ENCODE measurements around the gene NDUFA13.
A peak's percentile ranks its signal among the peaks of the same experiment; 100 is the strongest.

The NDUFA13 gene

DNA sequence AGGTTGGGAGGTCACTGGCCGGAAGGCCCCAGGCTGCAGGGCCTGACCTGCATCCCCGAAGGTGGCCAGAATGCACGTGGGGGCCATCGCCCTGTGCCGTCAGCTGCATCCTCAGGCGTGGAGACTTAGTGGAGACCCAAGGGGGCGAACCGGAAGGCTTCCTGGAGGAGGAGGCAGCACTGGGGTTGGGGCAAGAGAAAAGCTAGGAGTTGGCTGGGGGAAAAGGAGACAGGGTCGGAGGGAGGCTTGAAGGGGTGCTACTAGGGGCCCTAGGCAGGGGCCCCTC, 11.3 kb downstream of the NDUFA13 start:
- Histone ChIP-seq H4K20me1 (ENCODE audit: low read depth, low read length) (no peaks in the 10 kb centered on the region), H3K9me3 (ENCODE audit: insufficient read depth, low read length) (no peaks in the 10 kb centered on the region), H3K79me2 (ENCODE audit: insufficient read depth, low read length) (peaks cover 34% of the 10 kb centered on the region), H3K27ac (ENCODE audit: low read depth, low read length) (peak overlapping the region; percentile 93), H3K4me3 (ENCODE audit: insufficient read depth, low read length, poor library complexity, severe bottlenecking) (no peak overlapping the region), H3K4me2 (ENCODE audit: low read depth, low read length, poor library complexity, severe bottlenecking) (peak overlapping the region; percentile 72), H3K36me3 (ENCODE audit: low read length) (no peaks in the 10 kb centered on the region), H3K9me2 (replicated peaks; ENCODE audit: insufficient read depth, low read length) (no peaks in the 10 kb centered on the region), H3F3A (ENCODE audit: insufficient read depth) (peaks cover 47% of the 10 kb centered on the region), H3K9ac (ENCODE audit: low read length) (peak overlapping the region; percentile 15; the same call in 1 of the 2 replicates), H2AFZ (ENCODE audit: low read depth, low read length, severe bottlenecking) (no peak overlapping the region), H3K27me3 (ENCODE audit: low read length) (no peaks in the 10 kb centered on the region)
- no peak for TF ChIP-seq EZH2phosphoT487 (conservative IDR thresholded peaks at IDR 0.05; ENCODE audit: low read length)
- TF ChIP-seq, protein P1, sequence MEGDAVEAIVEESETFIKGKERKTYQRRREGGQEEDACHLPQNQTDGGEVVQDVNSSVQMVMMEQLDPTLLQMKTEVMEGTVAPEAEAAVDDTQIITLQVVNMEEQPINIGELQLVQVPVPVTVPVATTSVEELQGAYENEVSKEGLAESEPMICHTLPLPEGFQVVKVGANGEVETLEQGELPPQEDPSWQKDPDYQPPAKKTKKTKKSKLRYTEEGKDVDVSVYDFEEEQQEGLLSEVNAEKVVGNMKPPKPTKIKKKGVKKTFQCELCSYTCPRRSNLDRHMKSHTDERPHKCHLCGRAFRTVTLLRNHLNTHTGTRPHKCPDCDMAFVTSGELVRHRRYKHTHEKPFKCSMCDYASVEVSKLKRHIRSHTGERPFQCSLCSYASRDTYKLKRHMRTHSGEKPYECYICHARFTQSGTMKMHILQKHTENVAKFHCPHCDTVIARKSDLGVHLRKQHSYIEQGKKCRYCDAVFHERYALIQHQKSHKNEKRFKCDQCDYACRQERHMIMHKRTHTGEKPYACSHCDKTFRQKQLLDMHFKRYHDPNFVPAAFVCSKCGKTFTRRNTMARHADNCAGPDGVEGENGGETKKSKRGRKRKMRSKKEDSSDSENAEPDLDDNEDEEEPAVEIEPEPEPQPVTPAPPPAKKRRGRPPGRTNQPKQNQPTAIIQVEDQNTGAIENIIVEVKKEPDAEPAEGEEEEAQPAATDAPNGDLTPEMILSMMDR (IDR thresholded peaks at IDR 0.05; ENCODE audit: insufficient read depth, low read length, poor library complexity, severe bottlenecking) = no peak

DNA sequence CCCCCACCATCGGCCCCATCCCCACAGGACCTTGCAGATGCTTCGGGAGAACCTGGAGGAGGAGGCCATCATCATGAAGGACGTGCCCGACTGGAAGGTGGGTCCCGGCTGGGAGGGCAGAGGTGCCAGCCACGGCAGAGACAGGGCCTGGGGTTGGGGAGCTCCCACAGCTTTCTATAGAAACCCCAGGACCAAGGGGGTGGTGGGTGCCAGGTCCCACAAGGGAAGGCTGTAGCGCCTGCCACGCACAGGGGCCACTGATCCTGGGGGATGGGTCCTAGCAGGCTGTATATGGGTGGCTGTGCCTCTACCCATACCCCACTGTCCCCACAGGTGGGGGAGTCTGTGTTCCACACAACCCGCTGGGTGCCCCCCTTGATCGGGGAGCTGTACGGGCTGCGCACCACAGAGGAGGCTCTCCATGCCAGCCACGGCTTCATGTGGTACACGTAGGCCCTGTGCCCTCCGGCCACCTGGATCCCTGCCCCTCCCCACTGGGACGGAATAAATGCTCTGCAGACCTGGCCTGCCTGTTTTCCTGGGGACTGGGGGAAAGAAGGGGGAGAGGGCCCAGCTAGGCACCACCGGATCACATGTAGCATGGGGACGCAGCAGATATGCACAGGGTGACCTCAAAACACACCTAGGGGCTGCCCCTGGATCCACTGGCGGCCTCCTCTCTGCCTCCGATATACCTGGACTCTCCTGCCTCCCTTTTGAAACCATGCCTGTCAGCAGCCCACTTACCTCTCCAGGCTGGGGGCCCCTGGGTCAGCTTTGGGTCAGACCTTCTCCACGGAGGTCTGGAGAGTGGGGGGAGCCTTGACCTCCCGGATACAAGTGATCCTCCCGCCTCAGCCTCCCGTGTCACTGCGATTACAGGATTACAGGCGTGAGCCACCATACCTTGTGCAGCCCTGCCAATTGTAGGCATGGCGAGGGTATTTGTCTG, 11.9 kb downstream of the NDUFA13 start:
- peaks cover 28% of the 10 kb centered on the region for H3K79me2 ChIP-seq (ENCODE audit: insufficient read depth, low read length)
- peaks cover 43% of the 10 kb centered on the region for H3F3A ChIP-seq (ENCODE audit: insufficient read depth)
- no peaks in the 10 kb centered on the region for H3K9me3 ChIP-seq (ENCODE audit: insufficient read depth, low read length)
- peak overlapping the region; percentile 93 for H3K27ac ChIP-seq (ENCODE audit: low read depth, low read length)
- H3K4me3 ChIP-seq (ENCODE audit: insufficient read depth, low read length, poor library complexity, severe bottlenecking) = no peak overlapping the region
- no peak overlapping the region for H3K4me2 ChIP-seq (ENCODE audit: low read depth, low read length, poor library complexity, severe bottlenecking)
- no peaks in the 10 kb centered on the region for H3K27me3 ChIP-seq (ENCODE audit: low read length)
- no peak overlapping the region for H2AFZ ChIP-seq (ENCODE audit: low read depth, low read length, severe bottlenecking)
- H4K20me1 ChIP-seq (ENCODE audit: low read depth, low read length) = no peaks in the 10 kb centered on the region
- no peak overlapping the region for H3K9ac ChIP-seq (ENCODE audit: low read length)
- H3K36me3 ChIP-seq (ENCODE audit: low read length) = no peaks in the 10 kb centered on the region
- TF ChIP-seq, protein P1 (IDR thresholded peaks at IDR 0.05; ENCODE audit: insufficient read depth, low read length, poor library complexity, severe bottlenecking) = no peak
- no peak for TF ChIP-seq EZH2phosphoT487 (conservative IDR thresholded peaks at IDR 0.05; ENCODE audit: low read length)
- H3K9me2 ChIP-seq (replicated peaks; ENCODE audit: insufficient read depth, low read length) = no peaks in the 10 kb centered on the region

DNA sequence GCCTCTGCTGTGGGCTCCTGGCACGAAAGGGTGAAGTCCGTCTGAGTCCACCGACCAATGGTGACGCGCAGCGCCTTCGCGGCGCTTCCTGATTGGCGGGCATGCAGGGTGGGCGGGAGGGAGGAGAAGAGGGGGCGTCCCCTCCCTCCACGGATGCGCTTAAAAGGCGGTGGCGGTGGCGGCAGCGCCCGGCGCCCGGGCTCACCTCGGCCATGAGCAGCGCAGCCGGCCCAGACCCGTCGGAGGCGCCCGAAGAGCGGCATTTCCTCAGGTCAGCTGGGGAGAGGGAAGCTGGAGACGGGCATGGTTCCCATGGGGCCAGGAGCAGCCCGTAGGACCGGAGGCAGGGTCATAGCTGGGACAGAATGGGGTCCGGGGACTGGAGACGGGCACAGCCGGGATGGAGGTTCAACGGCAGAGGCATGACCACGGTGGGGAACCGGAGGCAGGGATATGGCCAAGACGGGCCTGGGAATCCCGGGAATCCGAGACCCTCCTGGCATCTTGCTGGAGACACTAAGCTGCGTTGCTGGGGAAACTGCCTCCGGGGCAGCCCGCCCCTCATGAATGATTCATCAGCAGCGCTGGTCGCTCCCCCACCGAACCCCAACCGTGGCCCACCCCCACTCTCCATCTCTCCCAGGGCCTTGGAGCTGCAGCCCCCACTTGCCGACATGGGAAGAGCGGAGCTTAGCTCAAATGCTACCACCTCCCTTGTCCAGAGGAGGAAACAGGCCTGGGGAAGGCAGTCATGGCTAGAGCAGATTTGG, 12.9 kb downstream of the NDUFA13 start, which contains the start of gene YJEFN3:
YJEFN3 (plus strand) TSS at position 191 of the 770 bp plus-strand sequence; CDS start at position 213, 22 bp downstream.
- Histone ChIP-seq H3K9me2 (replicated peaks; ENCODE audit: insufficient read depth, low read length) (no peaks in the 10 kb centered on the region), H4K20me1 (ENCODE audit: low read depth, low read length) (no peaks in the 10 kb centered on the region), H3K9me3 (ENCODE audit: insufficient read depth, low read length) (no peaks in the 10 kb centered on the region), H3K27me3 (ENCODE audit: low read length) (no peaks in the 10 kb centered on the region), H3K79me2 (ENCODE audit: insufficient read depth, low read length) (peaks cover 18% of the 10 kb centered on the region), H2AFZ (ENCODE audit: low read depth, low read length, severe bottlenecking) (no peak within 1 kb of the TSS), H3K4me3 (ENCODE audit: insufficient read depth, low read length, poor library complexity, severe bottlenecking) (no peak within 1 kb of the TSS), H3K36me3 (ENCODE audit: low read length) (no peaks in the 10 kb centered on the region), H3K9ac (ENCODE audit: low read length) (no peak within 1 kb of the TSS), H3K27ac (ENCODE audit: low read depth, low read length) (no peak within 1 kb of the TSS; the same call in none of the 2 replicates), H3K4me2 (ENCODE audit: low read depth, low read length, poor library complexity, severe bottlenecking) (no peak within 1 kb of the TSS), H3F3A (ENCODE audit: insufficient read depth) (peaks cover 37% of the 10 kb centered on the region)
- TF ChIP-seq, protein P1 (IDR thresholded peaks at IDR 0.05; ENCODE audit: insufficient read depth, low read length, poor library complexity, severe bottlenecking) = no peak
- no peak for TF ChIP-seq EZH2phosphoT487 (conservative IDR thresholded peaks at IDR 0.05; ENCODE audit: low read length)
